ENCODE measurements around the gene ALK. TPM values are rescaled to one million over a fixed set of nuclear protein-coding genes. Genes with fewer than 3 reads are reported as not detected.

The ALK gene
- total RNA-seq, 1 experiment from 2014 or later: 0.87 TPM

DNA sequence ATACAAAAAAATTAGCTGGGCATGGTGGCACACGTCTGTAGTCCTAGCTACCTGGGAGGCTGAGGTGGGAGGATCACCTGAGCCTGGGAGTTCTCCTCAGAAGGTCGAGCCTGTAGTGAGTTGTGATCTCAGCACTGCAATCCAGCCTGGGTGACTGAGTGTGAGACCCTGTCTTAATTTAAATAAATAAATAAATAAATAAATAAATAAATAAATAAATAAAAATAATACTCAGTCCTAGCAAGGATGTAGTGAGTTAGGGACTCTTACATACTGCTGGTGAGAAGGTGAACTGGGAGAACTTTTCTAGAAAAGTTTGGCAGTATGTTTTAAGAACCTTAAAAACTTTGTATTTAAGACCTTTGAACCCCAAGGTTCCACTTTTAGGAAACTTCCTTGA lies 576.1 kb downstream of the ALK start:
- Histone ChIP-seq H3K79me2 (ENCODE audit: low read length) (no peaks in the 10 kb centered on the region), H3K9ac (ENCODE audit: low read length) (no peak overlapping the region), H2AFZ (ENCODE audit: low read length) (no peak overlapping the region), H3K4me1 (ENCODE audit: insufficient read depth, low read length) (no peaks in the 10 kb centered on the region), H3K27ac (ENCODE audit: low read length) (no peak overlapping the region), H3K4me2 (ENCODE audit: low read length) (no peak overlapping the region), H3K4me3 (ENCODE audit: low read length) (no peak overlapping the region), H3K36me3 (ENCODE audit: low read depth, low read length) (no peaks in the 10 kb centered on the region), H3K27me3 (ENCODE audit: low read length) (no peaks in the 10 kb centered on the region), H3K9me2 (replicated peaks; ENCODE audit: low read length) (no peaks in the 10 kb centered on the region), H3F3A (ENCODE audit: low read length, unreplicated experiment) (no peaks in the 10 kb centered on the region), H4K20me1 (ENCODE audit: low read length) (no peaks in the 10 kb centered on the region), H3K9me3 (ENCODE audit: low read length) (no peaks in the 10 kb centered on the region)
- intact Hi-C loops (cut with micrococcal nuclease): no loop called here
- ATAC-seq (no peak), DNase-seq (no peak)
- ChIA-PET CTCF (no interaction called here), POLR2A (ENCODE audit: unreplicated experiment) (no interaction called here)
- TF ChIP-seq EZH2 (IDR thresholded peaks at IDR 0.05; ENCODE audit: low read length, unreplicated experiment) (no peak), EZH2phosphoT487 (IDR thresholded peaks at IDR 0.05; ENCODE audit: borderline replicate concordance, low read length) (no peak)
- TF ChIP-seq, protein P1, sequence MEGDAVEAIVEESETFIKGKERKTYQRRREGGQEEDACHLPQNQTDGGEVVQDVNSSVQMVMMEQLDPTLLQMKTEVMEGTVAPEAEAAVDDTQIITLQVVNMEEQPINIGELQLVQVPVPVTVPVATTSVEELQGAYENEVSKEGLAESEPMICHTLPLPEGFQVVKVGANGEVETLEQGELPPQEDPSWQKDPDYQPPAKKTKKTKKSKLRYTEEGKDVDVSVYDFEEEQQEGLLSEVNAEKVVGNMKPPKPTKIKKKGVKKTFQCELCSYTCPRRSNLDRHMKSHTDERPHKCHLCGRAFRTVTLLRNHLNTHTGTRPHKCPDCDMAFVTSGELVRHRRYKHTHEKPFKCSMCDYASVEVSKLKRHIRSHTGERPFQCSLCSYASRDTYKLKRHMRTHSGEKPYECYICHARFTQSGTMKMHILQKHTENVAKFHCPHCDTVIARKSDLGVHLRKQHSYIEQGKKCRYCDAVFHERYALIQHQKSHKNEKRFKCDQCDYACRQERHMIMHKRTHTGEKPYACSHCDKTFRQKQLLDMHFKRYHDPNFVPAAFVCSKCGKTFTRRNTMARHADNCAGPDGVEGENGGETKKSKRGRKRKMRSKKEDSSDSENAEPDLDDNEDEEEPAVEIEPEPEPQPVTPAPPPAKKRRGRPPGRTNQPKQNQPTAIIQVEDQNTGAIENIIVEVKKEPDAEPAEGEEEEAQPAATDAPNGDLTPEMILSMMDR (conservative IDR thresholded peaks at IDR 0.05; ENCODE audit: low read depth, low read length): no peak
- BruUV-seq (replicated peaks): no TSS peak

DNA sequence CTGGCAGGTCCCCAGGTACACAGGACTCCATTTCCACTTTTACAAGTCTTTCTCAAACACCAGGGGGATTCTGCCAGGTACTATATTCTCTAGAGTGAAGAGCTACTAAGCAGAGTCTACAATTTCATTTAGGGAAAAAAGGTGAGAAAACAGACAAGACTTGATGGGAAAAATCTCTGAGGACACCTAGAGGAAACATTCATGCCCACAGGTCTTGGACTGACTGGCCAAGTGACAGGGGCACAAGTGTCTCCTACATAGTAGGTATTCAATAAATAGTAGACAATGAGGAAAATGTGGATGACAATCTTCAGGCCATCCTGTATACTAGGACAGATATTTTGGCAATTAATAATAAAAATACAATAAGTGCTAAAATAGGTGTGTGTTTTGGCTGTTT lies 577.6 kb downstream of the ALK start:
- Histone ChIP-seq H3K27me3 (ENCODE audit: low read length) (no peaks in the 10 kb centered on the region), H3K4me1 (ENCODE audit: insufficient read depth, low read length) (no peaks in the 10 kb centered on the region), H3K36me3 (ENCODE audit: low read depth, low read length) (no peaks in the 10 kb centered on the region), H3K4me3 (ENCODE audit: low read length) (no peak overlapping the region), H3K9me2 (replicated peaks; ENCODE audit: low read length) (no peaks in the 10 kb centered on the region), H3K9ac (ENCODE audit: low read length) (no peak overlapping the region), H4K20me1 (ENCODE audit: low read length) (no peaks in the 10 kb centered on the region), H3K79me2 (ENCODE audit: low read length) (no peaks in the 10 kb centered on the region), H2AFZ (ENCODE audit: low read length) (no peak overlapping the region), H3F3A (ENCODE audit: low read length, unreplicated experiment) (no peaks in the 10 kb centered on the region), H3K4me2 (ENCODE audit: low read length) (no peak overlapping the region), H3K9me3 (ENCODE audit: low read length) (no peaks in the 10 kb centered on the region), H3K27ac (ENCODE audit: low read length) (no peak overlapping the region)
- ATAC-seq: no peak
- ChIA-PET CTCF (no interaction called here), POLR2A (ENCODE audit: unreplicated experiment) (no interaction called here)
- intact Hi-C loops (cut with micrococcal nuclease): no loop called here
- DNase-seq: no peak
- TF ChIP-seq EZH2phosphoT487 (IDR thresholded peaks at IDR 0.05; ENCODE audit: borderline replicate concordance, low read length) (no peak), EZH2 (IDR thresholded peaks at IDR 0.05; ENCODE audit: low read length, unreplicated experiment) (no peak)
- TF ChIP-seq, protein P1 (conservative IDR thresholded peaks at IDR 0.05; ENCODE audit: low read depth, low read length): peak; percentile 38; the same call in 1 of the 2 replicates
- no TSS peak for BruUV-seq (replicated peaks)

DNA sequence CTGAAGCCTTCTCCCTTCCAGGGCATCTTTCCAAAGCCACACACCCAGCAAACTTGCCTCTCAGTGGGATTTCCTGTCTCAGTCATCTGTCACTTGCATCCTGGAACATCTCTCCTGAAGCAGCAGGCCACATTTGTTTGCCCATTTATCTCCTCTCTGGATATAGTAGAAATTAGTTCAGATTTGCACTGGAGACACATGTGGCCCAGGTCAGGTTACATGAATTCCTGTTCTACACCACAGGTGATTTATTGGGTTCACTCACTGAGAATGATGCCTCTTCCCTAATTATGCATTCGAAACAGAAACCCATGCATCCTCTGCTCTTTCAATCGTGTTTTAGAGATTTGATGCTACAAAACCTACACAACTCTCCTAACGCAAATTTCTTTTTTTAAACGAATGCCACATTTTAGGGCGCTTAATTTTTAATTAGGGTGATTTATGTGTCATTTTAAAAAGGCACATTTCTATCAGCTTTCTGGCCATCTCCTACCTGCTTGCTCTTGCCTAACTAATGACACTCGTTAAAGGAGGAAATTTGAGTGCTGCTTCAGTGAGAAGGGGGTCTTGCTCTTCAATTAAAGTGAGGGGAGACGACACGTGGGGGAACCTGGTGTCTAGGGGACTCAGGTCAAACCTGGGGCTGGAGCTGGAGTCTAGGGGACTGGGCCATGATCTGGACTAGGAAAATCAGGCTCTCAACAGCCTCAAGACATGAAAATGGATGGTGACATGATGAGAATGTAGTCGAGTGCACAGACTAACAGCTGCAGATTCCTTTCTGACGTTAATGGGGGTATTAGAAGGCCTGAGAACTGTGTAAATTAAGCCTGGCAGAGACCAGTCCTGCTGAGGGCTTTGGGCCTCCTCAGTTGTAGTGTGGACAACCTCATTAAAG lies 584.8 kb downstream of the ALK start:
- no peaks in the 10 kb centered on the region for H3F3A ChIP-seq (ENCODE audit: low read length, unreplicated experiment)
- H3K9ac ChIP-seq (ENCODE audit: low read length): no peak overlapping the region
- H3K9me3 ChIP-seq (ENCODE audit: low read length): no peaks in the 10 kb centered on the region
- no peak overlapping the region for H3K4me2 ChIP-seq (ENCODE audit: low read length)
- no peak overlapping the region for H3K27ac ChIP-seq (ENCODE audit: low read length)
- intact Hi-C loops (cut with micrococcal nuclease): no loop called here
- no peak overlapping the region for H2AFZ ChIP-seq (ENCODE audit: low read length)
- no peaks in the 10 kb centered on the region for H3K27me3 ChIP-seq (ENCODE audit: low read length)
- no peaks in the 10 kb centered on the region for H3K36me3 ChIP-seq (ENCODE audit: low read depth, low read length)
- DNase-seq (no peak), ATAC-seq (no peak)
- CTCF ChIA-PET: no interaction called here
- H3K4me3 ChIP-seq (ENCODE audit: low read length): no peak overlapping the region
- no peaks in the 10 kb centered on the region for H4K20me1 ChIP-seq (ENCODE audit: low read length)
- TF ChIP-seq EZH2phosphoT487 (IDR thresholded peaks at IDR 0.05; ENCODE audit: borderline replicate concordance, low read length) (no peak), EZH2 (IDR thresholded peaks at IDR 0.05; ENCODE audit: low read length, unreplicated experiment) (no peak)
- TF ChIP-seq, protein P1 (conservative IDR thresholded peaks at IDR 0.05; ENCODE audit: low read depth, low read length): no peak
- no peaks in the 10 kb centered on the region for H3K9me2 ChIP-seq (replicated peaks; ENCODE audit: low read length)
- no peaks in the 10 kb centered on the region for H3K4me1 ChIP-seq (ENCODE audit: insufficient read depth, low read length)
- no peaks in the 10 kb centered on the region for H3K79me2 ChIP-seq (ENCODE audit: low read length)
- no TSS peak for BruUV-seq (replicated peaks)
- POLR2A ChIA-PET (ENCODE audit: unreplicated experiment): no interaction called here
